ENCODE measurements around the gene TRIM3.
A peak's percentile ranks its signal among the peaks of the same experiment; 100 is the strongest.
"Not testable (repeated sequence)": the region's sequence is repeated elsewhere in the genome, so short reads cannot be mapped to it uniquely, and the experiment has no call there.

Gene TRIM3
- 17.4 to 33.3 (median 28.2) reads per million in 4 experiments for total RNA-seq

DNA sequence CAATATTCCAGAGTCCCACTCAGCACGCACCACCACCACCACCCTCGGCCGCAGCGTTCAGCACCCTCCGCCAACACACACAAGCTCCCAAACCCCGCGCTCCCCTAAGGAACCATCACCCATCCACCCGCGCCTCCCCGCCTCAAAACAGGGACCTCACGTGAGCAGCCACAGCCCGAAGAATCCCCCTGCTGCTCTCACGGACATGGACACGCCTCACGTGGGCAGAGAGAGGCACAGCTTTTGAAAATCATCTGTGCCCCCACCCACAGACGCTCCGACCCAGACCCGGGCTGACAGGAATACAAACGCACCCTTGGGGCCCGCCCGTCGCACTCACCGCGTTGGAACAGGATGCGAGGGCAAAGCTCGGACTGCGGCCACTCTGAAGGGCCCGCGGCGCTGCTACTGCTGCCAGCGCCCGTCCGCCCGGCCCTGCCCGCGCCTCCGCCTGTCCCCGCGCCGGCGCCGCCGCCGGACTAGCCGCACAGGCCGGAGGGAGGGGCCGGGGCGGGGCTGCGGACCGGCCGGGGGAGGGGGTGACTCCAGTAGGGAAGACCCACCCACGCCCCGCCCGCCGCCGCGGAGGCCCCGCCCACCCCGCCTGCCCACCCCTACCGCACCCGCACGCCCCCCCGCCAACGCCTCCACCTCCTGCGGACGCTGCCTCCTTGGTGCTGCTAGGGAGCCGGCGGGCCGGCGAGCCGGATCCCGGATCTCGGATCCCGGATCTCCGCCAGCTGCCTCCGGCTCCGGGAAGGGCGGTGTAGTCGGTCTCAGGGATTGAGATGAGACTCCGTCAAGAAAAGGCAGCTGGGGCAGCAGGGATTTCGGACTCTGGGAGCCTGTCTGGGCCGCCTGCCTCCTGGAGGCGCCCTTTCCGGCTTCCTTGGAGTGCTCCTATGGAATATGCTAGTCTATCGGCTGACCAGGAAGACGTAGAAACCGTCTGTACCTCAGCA lies at the start of gene TRIM3:
TRIM3 (minus strand) TSS at position 491 of the 962 bp plus-strand sequence. CDS start 8,246 bp downstream, outside the sequence.
- peak; percentile 72 for DNase-seq

DNA sequence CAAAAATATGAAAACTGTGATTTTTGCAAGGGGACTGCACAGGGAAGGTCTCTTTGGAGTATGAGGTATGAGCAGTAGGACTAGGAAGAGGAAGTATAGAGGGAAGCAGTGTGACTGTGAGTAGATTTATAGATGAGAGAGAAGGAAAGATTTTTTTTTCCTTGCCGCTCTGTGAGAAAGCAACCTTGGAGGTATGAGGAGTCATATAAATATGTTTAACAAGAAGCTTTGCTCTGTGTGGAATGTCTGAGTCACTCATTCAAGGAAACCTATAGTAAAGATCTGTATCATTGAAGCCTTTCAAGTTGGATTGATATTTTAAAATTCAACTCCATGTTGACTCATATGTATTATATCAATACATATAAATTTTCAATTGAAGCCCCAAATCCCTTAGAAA lies 49.5 kb upstream of the TRIM3 start:
- DNase-seq: no peak

GRCh38 chr11:6521946-6522345 lies 48.2 kb upstream of the TRIM3 start:
- not testable (repeated sequence) for DNase-seq

DNA sequence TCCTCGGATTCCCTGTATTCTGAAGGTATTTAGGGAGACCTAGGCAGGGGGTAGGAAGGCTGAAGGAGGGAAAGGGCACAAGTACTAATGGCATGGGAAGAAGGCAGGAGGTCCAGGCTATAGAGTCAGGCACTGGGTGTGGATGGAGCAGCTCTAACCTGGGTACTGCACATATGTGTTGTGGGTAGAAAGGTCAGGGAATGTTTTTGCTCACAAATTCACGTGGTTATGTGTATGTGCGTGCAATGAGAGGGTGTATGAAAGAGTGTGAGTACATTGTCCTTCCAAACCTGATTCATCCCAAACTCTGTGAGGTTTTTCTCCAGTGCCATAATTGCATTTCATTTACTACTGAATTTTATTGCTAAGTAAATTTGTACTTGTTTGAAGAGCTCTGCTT lies 46.5 kb upstream of the TRIM3 start:
- no peak for DNase-seq

GRCh38 chr11:6516865-6517264 lies 43.1 kb upstream of the TRIM3 start:
- no peak for DNase-seq

- DNase-seq: no peak
Measured at GRCh38 chr11:6505577-6506240, 32.0 kb upstream of the TRIM3 start.

- DNase-seq: no peak
Measured at GRCh38 chr11:6504166-6504565, 30.4 kb upstream of the TRIM3 start.

DNA sequence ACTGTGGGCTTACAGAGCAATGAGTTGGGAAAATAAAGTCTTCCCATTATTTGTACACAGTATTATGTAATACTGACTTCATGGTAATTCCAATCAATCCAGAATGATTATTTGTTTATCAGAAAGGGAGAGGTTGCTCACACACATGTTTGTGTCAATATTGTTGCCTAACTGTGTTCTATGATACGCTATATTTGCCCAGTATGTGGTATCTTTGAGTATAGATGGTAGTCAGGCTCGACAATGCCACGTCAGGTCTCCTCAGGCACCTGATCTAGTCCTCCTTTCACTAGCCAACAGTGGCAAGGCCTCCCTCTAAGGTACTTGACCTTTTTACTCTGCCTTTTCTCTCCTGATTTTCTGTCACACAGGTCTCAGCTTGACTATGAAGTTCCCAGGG lies 28.6 kb upstream of the TRIM3 start:
- no peak for DNase-seq

DNA sequence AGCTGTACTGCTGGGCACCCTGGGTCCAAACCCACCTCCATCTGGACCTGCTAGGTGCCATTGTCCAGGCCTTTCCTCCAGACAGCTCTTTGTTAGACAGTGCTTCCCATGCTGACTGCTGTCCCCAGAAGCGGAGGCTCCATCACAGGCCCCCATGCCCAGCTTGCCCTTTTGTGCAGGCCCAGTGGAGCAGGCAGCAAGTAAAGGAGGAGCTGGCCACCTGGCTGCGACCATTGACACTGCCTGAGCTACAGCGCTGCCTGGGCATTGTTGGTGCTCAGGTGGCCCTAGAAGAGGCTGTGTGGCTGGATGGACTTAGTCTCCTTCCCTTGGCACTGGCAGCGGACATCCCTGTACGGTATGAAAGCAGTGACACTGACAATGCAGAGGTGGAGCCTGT lies 24.8 kb upstream of the TRIM3 start:
- DNase-seq: no peak

GRCh38 chr11:6498121-6498520 lies 24.4 kb upstream of the TRIM3 start:
- no peak for DNase-seq

GRCh38 chr11:6497069-6497839 lies 23.5 kb upstream of the TRIM3 start, which contains the start of gene DNHD1:
DNHD1 (plus strand) TSS chr11:6497280; CDS start chr11:6498216, 936 bp downstream.
- no peak for DNase-seq

GRCh38 chr11:6489306-6489705 lies 15.6 kb upstream of the TRIM3 start:
- DNase-seq: no peak

GRCh38 chr11:6488821-6489220 lies 15.1 kb upstream of the TRIM3 start:
- no peak for DNase-seq

GRCh38 chr11:6488342-6488741 lies 14.6 kb upstream of the TRIM3 start:
- no peak for DNase-seq

GRCh38 chr11:6486938-6487337 lies 13.2 kb upstream of the TRIM3 start:
- DNase-seq: no peak

DNA sequence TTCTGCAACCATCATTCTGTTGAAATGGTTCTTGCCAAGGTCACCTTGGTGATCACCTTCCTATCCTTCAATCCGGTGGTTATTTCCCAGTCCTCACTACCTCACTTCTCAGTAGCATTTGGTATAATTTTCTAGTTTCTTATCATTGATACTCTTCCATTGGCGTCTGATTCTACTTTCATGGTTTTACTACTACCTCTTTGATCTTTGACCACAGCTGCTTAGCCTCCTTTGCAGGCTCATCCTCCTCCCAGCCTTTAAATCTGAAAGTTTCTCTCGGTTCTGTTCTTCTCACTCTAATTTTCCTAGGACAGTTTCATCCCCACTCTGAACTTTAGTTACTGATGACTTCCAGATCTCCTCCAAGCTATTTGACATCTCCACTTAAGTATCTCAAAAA lies 12.5 kb upstream of the TRIM3 start:
- no peak for DNase-seq

DNA sequence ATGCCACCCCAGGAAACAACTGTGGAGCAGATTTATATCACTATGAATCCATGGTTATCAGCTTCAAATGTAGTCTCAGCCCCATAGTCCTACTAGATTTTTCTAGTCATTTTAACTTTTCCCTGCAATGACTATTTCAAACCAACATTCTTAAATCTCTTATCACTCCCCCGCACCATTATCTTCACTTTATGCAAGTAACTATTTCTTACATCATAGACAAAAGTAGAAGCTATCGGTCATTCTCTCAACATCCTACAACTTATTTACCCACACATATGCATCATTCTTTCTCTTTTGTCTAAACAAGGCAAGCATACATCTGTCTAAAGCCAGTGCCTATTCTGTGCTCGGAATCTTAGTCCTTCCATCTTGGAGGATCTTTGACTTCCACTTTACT lies 11.9 kb upstream of the TRIM3 start:
- no peak for DNase-seq

- no peak for DNase-seq
Measured at GRCh38 chr11:6483015-6483414, 9.3 kb upstream of the TRIM3 start.

GRCh38 chr11:6482441-6482840 lies 8.7 kb upstream of the TRIM3 start:
- DNase-seq: no peak

GRCh38 chr11:6481924-6482275 lies 8.2 kb upstream of the TRIM3 start:
- DNase-seq: no peak

DNA sequence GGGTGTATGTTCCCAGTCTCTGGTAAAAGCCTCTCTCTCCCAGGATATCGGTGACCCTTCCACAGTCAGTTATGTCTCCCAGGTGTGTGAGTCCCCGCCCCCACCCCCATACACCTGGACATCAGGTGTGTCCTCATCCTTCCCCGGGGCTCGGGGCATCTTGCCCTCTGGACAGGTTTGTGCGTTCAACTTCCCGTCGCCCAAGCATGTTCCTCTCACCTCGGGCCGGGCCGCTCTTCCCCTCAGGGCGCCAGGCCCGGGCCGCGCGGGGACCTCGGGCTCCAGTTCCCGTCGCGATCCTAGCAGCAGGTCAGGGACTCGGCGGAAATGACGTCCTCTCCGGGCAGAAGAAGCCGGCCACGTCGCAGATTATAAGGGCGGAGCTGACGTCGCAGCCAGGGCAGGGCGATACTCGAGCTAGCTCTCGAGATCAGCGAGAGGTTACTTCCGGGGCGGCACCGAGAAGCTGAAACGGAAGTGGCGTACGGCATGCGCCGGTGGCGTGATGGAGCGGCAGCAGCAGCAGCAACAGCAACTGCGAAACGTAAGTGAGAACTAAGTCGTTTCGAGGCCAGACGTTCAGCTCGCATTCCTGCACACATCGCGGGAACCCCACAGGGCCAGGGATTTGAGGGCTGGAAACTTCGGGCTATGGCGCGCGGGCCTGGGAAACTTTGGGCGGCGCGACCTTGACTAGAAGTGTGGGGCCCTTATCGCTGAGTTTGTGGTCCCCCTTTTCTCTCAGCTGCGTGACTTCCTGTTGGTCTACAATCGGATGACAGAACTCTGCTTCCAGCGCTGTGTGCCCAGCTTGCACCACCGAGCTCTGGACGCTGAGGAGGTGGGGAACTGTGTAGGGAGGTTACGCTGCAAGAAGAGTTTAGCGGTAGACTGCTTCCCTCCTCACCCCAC lies 7.5 kb upstream of the TRIM3 start, which contains the start of the genes ARFIP2 and TIMM10B:
ARFIP2 (minus strand) TSS at position 320 of the 912 bp plus-strand sequence. CDS start 910 bp downstream, outside the sequence.
TIMM10B (plus strand) TSS at position 490 of the 912 bp plus-strand sequence; CDS start at position 506, 16 bp downstream.
- peak; percentile 90 for DNase-seq
